BJ (cell line): ENCODE results near the gene CASP6. TPM values are rescaled to one million over a fixed set of nuclear protein-coding genes. Genes with fewer than 3 reads are reported as not detected.

Source experiments
- CTCF ChIA-PET: fragments of 350-600 bp; formaldehyde crosslinking; extraction: SDS; loops from one replicate; lab custom pipeline; 2021; ENCODE audit warnings: antibody characterized with exemption, inconsistent platforms; lab: Yijun Ruan, JAX
- POLR2A ChIA-PET: fragments of 300-600 bp; sonication (Branson Sonifier 250); formaldehyde crosslinking; extraction: SDS; loops from one replicate; lab custom pipeline; 2021; ENCODE audit warnings: antibody characterized with exemption; lab: Charles Lee
- DNase-seq: peaks from one replicate; pipeline ENCODE4 v3.0.0-alpha.2; 2011; ENCODE audit warnings: low read depth
- H3K27me3 ChIP-seq: 2 replicates; pipeline ENCODE4 v1.6.0; 2011; ENCODE audit warnings: low read length; ENCODE audit not compliant: control insufficient read depth, insufficient read depth
- H3K36me3 ChIP-seq: 2 replicates; pipeline ENCODE4 v1.5.1; 2011; ENCODE audit warnings: low read length; ENCODE audit not compliant: control insufficient read depth, insufficient read depth
- H3K4me3 ChIP-seq: 2 replicates; pipeline ENCODE4 v1.5.1; 2011; ENCODE audit warnings: low read depth, mild to moderate bottlenecking, control low read depth, low read length
- polyA plus RNA-seq: library from polyadenylated mRNA; depleted of rRNA; stranded (reverse); fragments of >200 nt; gene quantifications from 2 replicates; pipeline ENCODE4 v1.2.3, GENCODE V29; 2011
- TF ChIP-seq, protein P1 (sequence below): IDR thresholded peaks from 2 replicates; pipeline ENCODE4 v1.5.1; 2011; ENCODE audit warnings: low read depth, mild to moderate bottlenecking, control low read depth, inconsistent platforms, low read length, moderate library complexity; ENCODE audit not compliant: insufficient read depth

CASP6 gene
- polyA plus RNA-seq, 1 experiment = 17.0 TPM

DNA sequence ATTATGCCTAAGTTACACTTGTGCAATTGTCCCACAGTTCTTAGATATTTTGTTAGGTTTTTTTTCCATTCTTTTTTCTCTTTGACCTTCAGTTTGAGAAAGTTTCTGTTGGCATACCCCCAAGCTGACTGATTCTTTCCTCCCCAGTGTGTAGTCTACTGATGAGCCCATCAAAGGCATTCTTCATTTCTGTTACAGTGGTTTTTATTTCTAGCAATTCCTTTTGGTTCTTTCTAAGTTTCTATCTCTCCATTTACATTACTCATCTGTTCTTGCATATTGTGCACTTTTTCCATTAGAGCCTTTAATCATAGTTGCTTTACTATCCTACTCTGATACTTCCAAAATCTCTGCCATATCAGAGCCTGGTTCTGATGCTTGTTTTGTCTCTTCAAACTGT, 31.9 kb downstream of the CASP6 start:
- Histone ChIP-seq H3K4me3 (no peak overlapping the region), H3K27me3 (no peaks in the 10 kb centered on the region), H3K36me3 (no peaks in the 10 kb centered on the region)
- CTCF ChIA-PET = no interaction called here
- no peak for DNase-seq
- POLR2A ChIA-PET = no interaction called here
- TF ChIP-seq, protein P1, sequence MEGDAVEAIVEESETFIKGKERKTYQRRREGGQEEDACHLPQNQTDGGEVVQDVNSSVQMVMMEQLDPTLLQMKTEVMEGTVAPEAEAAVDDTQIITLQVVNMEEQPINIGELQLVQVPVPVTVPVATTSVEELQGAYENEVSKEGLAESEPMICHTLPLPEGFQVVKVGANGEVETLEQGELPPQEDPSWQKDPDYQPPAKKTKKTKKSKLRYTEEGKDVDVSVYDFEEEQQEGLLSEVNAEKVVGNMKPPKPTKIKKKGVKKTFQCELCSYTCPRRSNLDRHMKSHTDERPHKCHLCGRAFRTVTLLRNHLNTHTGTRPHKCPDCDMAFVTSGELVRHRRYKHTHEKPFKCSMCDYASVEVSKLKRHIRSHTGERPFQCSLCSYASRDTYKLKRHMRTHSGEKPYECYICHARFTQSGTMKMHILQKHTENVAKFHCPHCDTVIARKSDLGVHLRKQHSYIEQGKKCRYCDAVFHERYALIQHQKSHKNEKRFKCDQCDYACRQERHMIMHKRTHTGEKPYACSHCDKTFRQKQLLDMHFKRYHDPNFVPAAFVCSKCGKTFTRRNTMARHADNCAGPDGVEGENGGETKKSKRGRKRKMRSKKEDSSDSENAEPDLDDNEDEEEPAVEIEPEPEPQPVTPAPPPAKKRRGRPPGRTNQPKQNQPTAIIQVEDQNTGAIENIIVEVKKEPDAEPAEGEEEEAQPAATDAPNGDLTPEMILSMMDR = no peak

- H3K27me3 ChIP-seq = no peaks in the 10 kb centered on the region
- DNase-seq = no peak
- TF ChIP-seq, protein P1 = no peak
- POLR2A ChIA-PET = no interaction called here
- H3K36me3 ChIP-seq = no peaks in the 10 kb centered on the region
- no peak overlapping the region for H3K4me3 ChIP-seq
- CTCF ChIA-PET = no interaction called here
Observed at GRCh38 chr4:109665783-109666485, 37.3 kb downstream of the CASP6 start.

DNA sequence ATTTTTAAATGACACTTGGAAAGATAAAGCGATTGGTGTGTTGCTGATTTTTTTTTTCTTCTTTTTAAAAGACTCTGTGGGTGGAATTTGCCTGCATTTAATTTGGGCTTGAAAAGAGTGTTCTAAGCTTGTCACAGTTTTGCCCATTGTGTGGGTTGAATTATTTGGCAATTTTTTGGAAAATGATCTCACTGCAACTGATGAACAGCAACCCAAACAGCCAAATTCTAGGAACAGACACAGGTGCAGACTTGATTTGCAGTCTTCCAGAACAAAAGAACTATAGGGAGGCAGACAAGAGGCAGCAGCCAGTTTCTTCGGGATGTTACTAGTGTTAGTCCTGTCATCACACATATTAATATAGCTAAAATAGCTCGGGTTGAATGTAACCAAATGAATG, 40.5 kb downstream of the CASP6 start:
- Histone ChIP-seq H3K36me3 (no peaks in the 10 kb centered on the region), H3K27me3 (no peaks in the 10 kb centered on the region), H3K4me3 (no peak overlapping the region)
- DNase-seq = no peak
- ChIA-PET CTCF (no interaction called here), POLR2A (no interaction called here)
- TF ChIP-seq, protein P1 = no peak

GRCh38 chr4:109662116-109662515, 41.1 kb downstream of the CASP6 start:
- ChIA-PET POLR2A (no interaction called here), CTCF (no interaction called here)
- TF ChIP-seq, protein P1 = no peak
- no peak overlapping the region for H3K4me3 ChIP-seq
- H3K36me3 ChIP-seq = no peaks in the 10 kb centered on the region
- no peaks in the 10 kb centered on the region for H3K27me3 ChIP-seq
- DNase-seq = no peak

DNA sequence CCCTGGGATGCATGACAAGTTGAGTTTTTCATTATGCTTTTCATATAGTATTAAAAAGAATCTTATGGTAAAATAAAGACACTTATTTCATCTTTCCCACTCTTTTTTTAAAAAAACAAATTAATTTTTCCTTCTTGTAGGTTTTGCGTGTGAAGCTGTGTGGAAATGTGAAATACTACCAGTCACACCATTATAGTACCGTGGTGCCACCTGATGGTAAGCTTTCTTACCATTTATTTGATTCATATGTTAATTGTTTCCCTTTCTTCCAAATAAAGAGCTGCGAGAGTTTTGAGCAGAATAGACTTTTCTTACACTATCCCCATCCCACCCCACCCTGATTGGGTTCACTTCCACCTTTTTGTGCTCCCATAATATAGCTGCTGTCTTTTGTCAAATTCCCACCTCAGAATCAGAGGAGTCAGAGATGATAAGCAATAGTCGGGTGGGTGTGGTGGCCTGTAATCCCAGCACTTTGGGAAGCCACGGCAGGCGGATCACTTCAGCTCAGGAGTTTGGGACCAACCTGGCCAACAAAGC, 44.3 kb downstream of the CASP6 start:
- Histone ChIP-seq H3K36me3 (no peaks in the 10 kb centered on the region), H3K27me3 (no peaks in the 10 kb centered on the region), H3K4me3 (no peak overlapping the region)
- DNase-seq = no peak
- ChIA-PET CTCF (no interaction called here), POLR2A (no interaction called here)
- TF ChIP-seq, protein P1 = no peak
